GM12801 (cell line): ENCODE results near the gene CHRND.

Experiments used
- CTCF ChIP-seq: IDR thresholded peaks from one replicate; pipeline ENCODE4 v1.5.1; 2011; ENCODE audit warnings: control low read depth; ENCODE audit not compliant: insufficient read length; ENCODE audit errors: extremely low read depth

Gene CHRND

GRCh38 chr2:232578626-232579025 lies 52.7 kb downstream of the CHRND start:
- TF ChIP-seq CTCF, result no peak

GRCh38 chr2:232580648-232580981 lies 54.7 kb downstream of the CHRND start:
- no peak for TF ChIP-seq CTCF

GRCh38 chr2:232581725-232582124 lies 55.8 kb downstream of the CHRND start:
- no peak for TF ChIP-seq CTCF

- TF ChIP-seq CTCF, result no peak
Observed at GRCh38 chr2:232584238-232584637, 58.3 kb downstream of the CHRND start.
